NCI-H1092 treated with DMSO at 0.1 percent for 48 hours (cell line): ENCODE data around the gene CCDC197.

Experiments used
- DNase-seq: peaks from one replicate; lab custom pipeline; 2025; lab: John Stamatoyannopoulos, UW

CCDC197 gene

GRCh38 chr14:93977790-93978581 lies 19.1 kb upstream of the CCDC197 start:
- DNase-seq: no peak

- DNase-seq: no peak
These were observed 18.4 kb upstream of the CCDC197 start for GRCh38 chr14:93978735-93979134.

- no peak for DNase-seq
These were observed 16.5 kb upstream of the CCDC197 start for GRCh38 chr14:93980456-93981201.

GRCh38 chr14:93981316-93982229 lies 15.5 kb upstream of the CCDC197 start:
- no peak for DNase-seq

- no peak for DNase-seq
These were observed 14.7 kb upstream of the CCDC197 start for GRCh38 chr14:93982230-93983007.

- DNase-seq: no peak
These were observed 13.0 kb upstream of the CCDC197 start for GRCh38 chr14:93984070-93984469.

- DNase-seq: no peak
These were observed 12.1 kb upstream of the CCDC197 start for GRCh38 chr14:93984987-93985410.

GRCh38 chr14:93986955-93987354 lies 10.1 kb upstream of the CCDC197 start:
- DNase-seq: no peak

- no peak for DNase-seq
These were observed 9.7 kb upstream of the CCDC197 start for GRCh38 chr14:93987376-93987775.

- DNase-seq: no peak
These were observed 9.2 kb upstream of the CCDC197 start for GRCh38 chr14:93987815-93988476.

- no peak for DNase-seq
These were observed 7.2 kb upstream of the CCDC197 start for GRCh38 chr14:93989939-93990338.

GRCh38 chr14:93991212-93991611 lies 5.9 kb upstream of the CCDC197 start:
- DNase-seq: no peak

GRCh38 chr14:93991649-93992048 lies 5.5 kb upstream of the CCDC197 start:
- DNase-seq: no peak

GRCh38 chr14:93993382-93993781 lies 3.7 kb upstream of the CCDC197 start:
- DNase-seq: no peak

- DNase-seq: no peak
These were observed 2.0 kb upstream of the CCDC197 start for GRCh38 chr14:93994919-93995682.

- no peak for DNase-seq
These were observed 888 bp upstream of the CCDC197 start for GRCh38 chr14:93996130-93996695.

- no peak for DNase-seq
These were observed 1.1 kb downstream of the CCDC197 start for GRCh38 chr14:93997916-93998870.

- DNase-seq: no peak
These were observed 1.8 kb downstream of the CCDC197 start for GRCh38 chr14:93998871-93999403.
